Muscle of leg (tissue), 11 donors: Measurements from ENCODE around the gene THNSL1. TPM values are rescaled to one million over a fixed set of nuclear protein-coding genes. Genes with fewer than 3 reads are reported as not detected.
A peak's percentile ranks its signal among the peaks of the same experiment; 100 is the strongest.

ENCODE experiments used
- DNase-seq: peaks from one replicate; pipeline ENCODE4 v3.0.0; 2013
- H3K27ac ChIP-seq: one replicate; pipeline ENCODE4 v1.5.1; 2013; ENCODE audit warnings: mild to moderate bottlenecking, low read length, control low read depth
- H3K27me3 ChIP-seq: one replicate; pipeline ENCODE4 v1.6.1; 2013; ENCODE audit warnings: low read length; ENCODE audit not compliant: control insufficient read depth, insufficient read depth
- H3K36me3 ChIP-seq: one replicate; pipeline ENCODE4 v1.6.1; 2013; ENCODE audit warnings: low read length; ENCODE audit not compliant: control insufficient read depth, insufficient read depth
- H3K4me1 ChIP-seq: one replicate; pipeline ENCODE4 v1.6.1; 2013; ENCODE audit warnings: low read length; ENCODE audit not compliant: control insufficient read depth, insufficient read depth
- H3K4me3 ChIP-seq: one replicate; pipeline ENCODE4 v1.5.1; 2013; ENCODE audit warnings: low read length, control low read depth
- H3K9me3 ChIP-seq: replicated peaks from 2 replicates; pipeline ENCODE4 v1.6.1; 2013; ENCODE audit warnings: low read depth, low read length; ENCODE audit not compliant: control insufficient read depth
- WGBS: methylation state at CpG from one replicate; pipeline ENCODE4 v1.1.5; 2013; ENCODE audit warnings: missing lambda C conversion rate; ENCODE audit not compliant: insufficient coverage; 5-methylcytosine and 5-hydroxymethylcytosine counted together
- polyA plus RNA-seq, 8 donors: library from polyadenylated mRNA; unstranded; fragments of 120-200 nt; gene quantifications; one replicate each; pipeline versions ENCODE4 v1.2.1 to v1.2.3, GENCODE V29; 2013; ENCODE audit warnings: inconsistent platforms in 1 of 8, low replicate concordance in 1 of 8; ENCODE audit not compliant: insufficient read length in 8 of 8, insufficient read depth in 1 of 8
- total RNA-seq: library from RNA; stranded (reverse); fragments of 120-200 nt; gene quantifications from one replicate; pipeline ENCODE4 v1.2.4, GENCODE V29; 2013

The THNSL1 gene
- total and polyA plus RNA-seq, 9 donors = 4.1 to 7.0 (median 5.5) TPM

- Histone ChIP-seq H3K36me3 (no peaks in the 10 kb centered on the region), H3K4me3 (no peak overlapping the region), H3K4me1 (no peaks in the 10 kb centered on the region), H3K27ac (no peak overlapping the region), H3K9me3 (no peaks in the 10 kb centered on the region), H3K27me3 (no peaks in the 10 kb centered on the region)
- DNase-seq = no peak
- 92% methylated on average over 1 of the region's 5 CpGs for WGBS
These were observed 35.2 kb upstream of the THNSL1 start for GRCh38 chr10:24981161-24981710.

- DNase-seq = no peak
- no peak overlapping the region for H3K4me3 ChIP-seq
- H3K27me3 ChIP-seq = no peaks in the 10 kb centered on the region
- no peak overlapping the region for H3K27ac ChIP-seq
- H3K9me3 ChIP-seq = no peaks in the 10 kb centered on the region
- no peaks in the 10 kb centered on the region for H3K36me3 ChIP-seq
- 83% methylated on average over 1 of the region's 1 CpG for WGBS
- H3K4me1 ChIP-seq = no peaks in the 10 kb centered on the region
These were observed 33.9 kb upstream of the THNSL1 start for GRCh38 chr10:24982319-24983112.

DNA sequence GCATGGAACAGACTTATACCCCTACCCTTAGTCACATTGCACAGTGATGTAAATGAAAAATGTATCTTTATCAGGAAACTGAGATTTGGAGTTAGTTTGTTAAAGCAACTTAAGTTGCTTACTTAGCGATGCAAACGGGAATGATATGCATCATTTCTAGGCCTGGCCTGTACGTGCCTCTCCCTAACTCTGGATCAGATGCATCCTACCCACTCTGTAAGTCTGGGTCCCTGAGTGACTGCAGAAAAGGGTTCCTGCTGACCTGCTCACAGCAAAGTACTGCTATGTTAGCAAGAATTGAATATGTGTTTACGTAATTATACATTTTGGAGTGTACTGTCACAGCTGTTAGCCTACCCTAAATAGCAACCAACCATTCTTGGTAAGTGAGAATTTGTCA is 33.3 kb upstream of the THNSL1 start:
- Histone ChIP-seq H3K4me1 (no peaks in the 10 kb centered on the region), H3K27me3 (no peaks in the 10 kb centered on the region), H3K4me3 (no peak overlapping the region), H3K27ac (no peak overlapping the region), H3K9me3 (no peaks in the 10 kb centered on the region), H3K36me3 (no peaks in the 10 kb centered on the region)
- 100% methylated on average over 2 of the region's 4 CpGs for WGBS
- no peak for DNase-seq

GRCh38 chr10:24983946-24984345 is 32.5 kb upstream of the THNSL1 start:
- no CpG with 5 or more reads among the region's 3 CpGs for WGBS
- H3K9me3 ChIP-seq = no peaks in the 10 kb centered on the region
- no peaks in the 10 kb centered on the region for H3K4me1 ChIP-seq
- no peaks in the 10 kb centered on the region for H3K27me3 ChIP-seq
- H3K4me3 ChIP-seq = no peak overlapping the region
- H3K36me3 ChIP-seq = no peaks in the 10 kb centered on the region
- no peak overlapping the region for H3K27ac ChIP-seq
- no peak for DNase-seq

DNA sequence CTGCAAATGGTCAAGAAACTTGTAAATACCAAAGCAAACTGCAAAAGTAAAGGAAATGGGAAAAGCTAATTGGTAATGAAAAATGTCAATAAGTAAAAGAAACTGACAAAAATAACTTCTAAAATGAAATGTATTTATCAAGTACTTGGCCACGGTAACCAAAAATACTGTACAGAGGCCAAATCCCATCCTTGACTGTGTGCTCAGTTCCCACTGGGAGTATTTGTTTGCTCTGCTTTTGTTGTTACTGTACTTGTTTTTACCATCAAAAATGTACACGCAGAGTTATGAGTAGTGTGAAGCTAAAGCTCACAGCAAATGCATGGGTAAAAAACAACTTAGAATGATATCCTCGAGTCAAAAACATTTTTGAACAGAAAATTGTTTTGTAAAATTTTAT is 31.5 kb upstream of the THNSL1 start:
- peak overlapping the region; percentile 25 for H3K27ac ChIP-seq
- peak; percentile 89 for DNase-seq
- H3K4me1 ChIP-seq = no peaks in the 10 kb centered on the region
- no peaks in the 10 kb centered on the region for H3K36me3 ChIP-seq
- no CpG with 5 or more reads among the region's 3 CpGs for WGBS
- H3K9me3 ChIP-seq = no peaks in the 10 kb centered on the region
- H3K27me3 ChIP-seq = no peaks in the 10 kb centered on the region
- no peak overlapping the region for H3K4me3 ChIP-seq

DNA sequence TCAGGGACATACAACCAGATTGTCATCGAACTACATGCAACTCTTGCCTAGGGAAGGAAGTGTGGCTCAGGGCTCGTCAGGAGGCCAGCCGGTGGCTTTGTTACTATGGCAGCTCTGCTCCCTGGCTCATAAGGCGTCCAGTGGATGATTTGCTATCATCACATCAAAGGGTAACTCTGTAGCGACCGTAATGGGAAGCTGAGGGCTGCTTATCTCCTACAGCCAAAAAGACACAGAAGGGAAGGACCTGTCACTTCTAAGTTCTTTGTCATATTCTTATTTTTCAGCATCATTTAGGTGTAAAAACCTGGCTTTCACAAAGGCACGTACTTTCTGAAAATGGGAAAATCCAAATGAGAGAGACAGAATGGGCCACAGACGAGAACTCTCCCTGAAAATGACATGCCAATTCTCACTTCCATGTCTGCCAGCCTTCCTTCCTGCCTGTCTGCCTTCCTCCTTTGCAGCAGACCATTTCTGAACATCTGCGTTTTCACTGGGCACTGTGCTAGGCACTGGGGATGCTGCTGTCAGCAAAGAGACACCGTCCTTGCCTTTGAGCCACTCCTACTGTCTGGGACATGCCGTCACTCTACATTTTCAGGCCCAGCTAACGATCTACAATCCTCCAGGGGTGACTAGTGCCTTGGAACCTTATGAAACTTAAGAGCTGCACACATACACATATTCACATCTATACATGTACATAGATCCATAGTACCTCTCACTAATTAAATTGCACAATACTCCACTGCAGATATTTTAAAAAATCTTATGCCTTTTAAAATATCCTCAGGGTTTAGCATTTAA is 27.4 kb upstream of the THNSL1 start:
- Histone ChIP-seq H3K27ac (no peak overlapping the region), H3K36me3 (no peaks in the 10 kb centered on the region), H3K9me3 (no peaks in the 10 kb centered on the region), H3K27me3 (no peaks in the 10 kb centered on the region), H3K4me3 (no peak overlapping the region), H3K4me1 (no peaks in the 10 kb centered on the region)
- DNase-seq = no peak
- 51% methylated on average over 10 of the region's 12 CpGs for WGBS

DNA sequence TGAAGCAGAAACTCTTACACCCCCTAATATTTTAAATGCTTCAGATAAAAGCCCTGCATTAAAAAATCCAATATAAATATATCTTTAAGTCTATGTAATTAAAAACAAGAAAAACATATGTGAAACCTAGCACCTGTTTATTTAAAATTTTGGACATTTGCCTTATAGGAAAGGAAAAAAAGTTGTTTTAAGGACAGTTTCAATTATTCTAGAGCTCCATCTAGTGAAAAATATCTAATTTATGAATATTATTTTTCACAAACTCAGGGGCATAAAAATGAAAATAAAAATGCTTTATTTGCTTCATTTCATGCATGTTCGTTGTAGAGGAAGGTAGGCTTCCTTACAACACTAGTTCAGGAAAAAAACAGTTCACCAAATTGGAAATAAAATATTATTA is 26.5 kb upstream of the THNSL1 start:
- no CpG with 5 or more reads among the region's 1 CpG for WGBS

DNA sequence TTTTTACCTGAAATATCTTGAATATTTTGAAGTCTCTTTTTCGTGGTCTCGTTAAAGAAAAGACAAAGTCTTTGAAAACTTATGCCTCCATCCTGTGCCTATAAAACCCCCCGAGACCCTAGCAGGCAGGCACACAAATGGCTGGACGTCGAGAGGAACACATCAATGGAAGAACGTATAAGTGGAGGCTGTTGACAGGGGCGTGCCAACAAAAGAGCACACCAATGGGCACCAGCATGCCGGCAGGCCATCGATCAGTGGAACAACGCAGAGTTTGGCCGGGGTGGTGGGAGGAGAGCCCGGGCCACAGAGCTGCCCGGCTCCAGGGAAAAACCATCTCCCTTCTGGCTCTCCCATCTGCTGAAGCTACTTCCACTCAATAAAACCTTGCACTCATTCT is 25.1 kb upstream of the THNSL1 start:
- Histone ChIP-seq H3K27me3 (no peaks in the 10 kb centered on the region), H3K9me3 (no peaks in the 10 kb centered on the region), H3K4me3 (no peak overlapping the region), H3K36me3 (no peaks in the 10 kb centered on the region), H3K27ac (no peak overlapping the region), H3K4me1 (no peaks in the 10 kb centered on the region)
- no peak for DNase-seq
- WGBS = 89% methylated on average over 8 of the region's 13 CpGs

More for the DNA sequence above, 26.5 kb upstream of the THNSL1 start:
- H3K27me3 ChIP-seq = no peaks in the 10 kb centered on the region
- H3K4me3 ChIP-seq = no peak overlapping the region
- no peak overlapping the region for H3K27ac ChIP-seq
- peak; percentile 46 for DNase-seq
- no peaks in the 10 kb centered on the region for H3K36me3 ChIP-seq
- H3K9me3 ChIP-seq = no peaks in the 10 kb centered on the region
- H3K4me1 ChIP-seq = no peaks in the 10 kb centered on the region

DNA sequence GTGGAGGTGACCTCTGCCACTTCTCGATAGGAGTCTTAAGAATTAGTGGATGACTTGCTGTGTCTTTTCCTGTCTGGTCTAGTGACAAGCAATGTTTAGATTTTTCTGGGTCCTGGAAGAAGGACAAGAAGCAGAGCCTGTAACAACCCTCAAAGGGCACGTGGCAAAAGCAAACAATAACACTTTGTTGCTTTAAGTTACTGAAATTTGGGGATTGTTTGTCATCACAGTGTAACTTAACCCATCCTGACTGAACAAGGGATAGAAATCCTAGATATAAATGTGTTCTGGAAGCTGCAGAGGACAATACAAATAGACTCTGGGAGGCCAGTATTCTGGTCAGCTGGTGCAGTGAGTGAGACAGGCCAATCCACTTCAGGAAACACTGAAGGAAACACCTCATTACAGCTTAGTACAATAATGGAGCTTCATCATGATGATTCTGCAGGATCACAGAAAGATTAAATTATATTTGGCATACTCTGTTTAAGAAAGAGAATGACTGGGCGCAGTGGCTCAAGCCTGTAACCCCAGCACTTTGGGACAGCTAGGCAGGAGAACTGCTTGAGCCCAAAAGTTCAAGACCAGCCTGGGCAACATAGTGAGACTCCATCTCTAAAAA is 23.8 kb upstream of the THNSL1 start:
- WGBS = 89% methylated on average over 1 of the region's 3 CpGs
- no peak overlapping the region for H3K27ac ChIP-seq
- H3K4me3 ChIP-seq = no peak overlapping the region
- DNase-seq = no peak
- H3K27me3 ChIP-seq = no peaks in the 10 kb centered on the region
- no peaks in the 10 kb centered on the region for H3K36me3 ChIP-seq
- H3K4me1 ChIP-seq = no peaks in the 10 kb centered on the region
- no peaks in the 10 kb centered on the region for H3K9me3 ChIP-seq
